Kidney (tissue), 14 donors: ENCODE results near the gene CCDC142. TPM values are rescaled to one million over a fixed set of nuclear protein-coding genes. Genes with fewer than 3 reads are reported as not detected.

Experiments used
- DNase-seq, 5 donors: peaks; one replicate each; pipeline ENCODE4 v3.0.0-alpha.2; 2013 to 2020
- FAIRE-seq: peaks from 2 replicates; lab custom pipeline; 2012; peaks lifted over from hg19 to GRCh38; lab: Jason Lieb, UNC
- H3K27ac ChIP-seq, 2 donors: one replicate each; pipeline ENCODE4 v1.7.0; 2013; ENCODE audit warnings: low read depth in 2 of 2, low read length in 2 of 2, inconsistent platforms in 1 of 2
- H3K27me3 ChIP-seq: one replicate; pipeline ENCODE4 v1.7.1; 2013; ENCODE audit warnings: low read length, inconsistent platforms; ENCODE audit not compliant: control insufficient read depth, insufficient read depth
- H3K36me3 ChIP-seq, 3 donors: one replicate each; pipeline versions ENCODE4 v1.7.0 to v1.7.1; 2013; ENCODE audit warnings: low read length in 3 of 3, control low read depth in 1 of 3, inconsistent platforms in 1 of 3; ENCODE audit not compliant: insufficient read depth in 3 of 3, control insufficient read depth in 2 of 3
- H3K4me1 ChIP-seq, 3 donors: one replicate each; pipeline versions ENCODE4 v1.7.0 to v1.7.1; 2013; ENCODE audit warnings: low read length in 3 of 3, inconsistent platforms in 1 of 3, low read depth in 1 of 3; ENCODE audit not compliant: control insufficient read depth in 2 of 3, insufficient read depth in 2 of 3
- H3K4me3 ChIP-seq, 3 donors: one replicate each; pipeline versions ENCODE4 v1.7.0 to v1.8.1; 2013; ENCODE audit warnings: low read length in 3 of 3, control low read depth in 1 of 3, inconsistent platforms in 1 of 3
- H3K9ac ChIP-seq, 3 donors: one replicate each; pipeline versions ENCODE4 v1.7.0 to v1.7.1; 2013; ENCODE audit warnings: low read length in 3 of 3, control low read depth in 1 of 3, inconsistent platforms in 1 of 3
- H3K9me3 ChIP-seq, 3 donors: one replicate each; pipeline versions ENCODE4 v1.7.0 to v1.7.1; 2013; ENCODE audit warnings: low read length in 3 of 3, control low read depth in 1 of 3, inconsistent platforms in 1 of 3; ENCODE audit not compliant: control insufficient read depth in 2 of 3, insufficient read depth in 1 of 3
- intact Hi-C: fragments of 100-400 bp; cut with DNase I; formaldehyde crosslinking; loops from one replicate; pipeline ENCODE4 v1.11.1; 2022
- polyA plus RNA-seq: library from polyadenylated mRNA; stranded (reverse); fragments of 350-450 nt; fragmentation: Illumina TruSeq; extraction: RNeasy Lipid Tissue Mini Kit (QIAGEN cat#74804); gene quantifications from one replicate; pipeline ENCODE4 v1.2.3, GENCODE V29; 2014; ENCODE audit warnings: low read depth, low replicate concordance; ENCODE audit not compliant: insufficient read depth
- total RNA-seq: library from RNA; stranded (reverse); fragmentation: NEBNext Ultra II Directional; extraction: Animal tissue kit (Norgen Biotek cat#: 25700); gene quantifications from one replicate; pipeline ENCODE4 v1.2.1, GENCODE V29; 2021
- TF ChIP-seq, protein P1 (sequence below): IDR thresholded peaks from 3 replicates; pipeline ENCODE4 v1.5.1; 2012; ENCODE audit warnings: mild to moderate bottlenecking, moderate library complexity, borderline replicate concordance; ENCODE audit not compliant: insufficient read depth; ENCODE audit errors: extremely low read depth
- donor health status: control.
- donor health status: control.
- donor health status: control.
- donor health status: control.
- donor health status: control.
- donor health status: DM: yes; HTN: yes; CAD: no.
- donor health status: Normal renal cell carcinoma (clear cell type).

CCDC142 gene
- total and polyA plus RNA-seq, 2 donors from 2014 or later: 2.8 to 23.1 TPM

DNA sequence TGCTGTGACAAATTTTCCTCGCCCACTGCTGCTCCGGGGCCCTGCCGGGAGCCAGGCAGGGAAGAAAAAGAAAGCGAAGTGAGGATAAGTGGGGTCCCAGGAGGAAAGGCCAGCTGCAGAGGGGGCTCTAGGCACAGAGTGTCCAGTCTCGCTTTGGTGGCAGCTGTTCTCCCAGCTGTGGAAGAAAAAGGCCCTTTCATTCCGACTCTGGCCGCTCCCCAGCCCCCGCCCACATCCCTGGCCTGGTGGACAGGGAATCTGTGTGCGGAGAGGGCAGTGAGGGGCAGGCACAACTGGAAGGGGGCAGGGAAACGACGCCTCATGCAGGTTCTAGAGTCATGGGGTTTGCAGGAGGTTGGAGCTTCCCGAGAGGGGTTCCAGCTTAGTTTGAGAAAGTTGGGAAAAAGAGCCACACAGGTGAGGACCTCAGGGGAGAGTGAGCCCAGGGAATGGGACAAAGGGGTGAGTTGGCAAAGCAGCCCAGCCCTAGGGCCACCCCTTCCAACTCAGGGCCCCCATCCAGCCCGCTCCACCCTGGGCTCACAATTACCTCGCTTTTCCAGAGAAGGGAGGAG lies 42.9 kb downstream of the CCDC142 start:
- Histone ChIP-seq H3K4me3 (peak overlapping the region; percentile 66 to 85 (median 73)), H3K4me1 (peaks cover 9 to 20% (median 19%) of the 10 kb centered on the region in 3 donors), H3K9me3 (no peaks in the 10 kb centered on the region), H3K36me3 (no peaks in the 10 kb centered on the region), H3K27me3 (no peaks in the 10 kb centered on the region), H3K9ac (peak overlapping the region; percentile 4 to 85 (median 51)), H3K27ac (peak overlapping the region; percentile 34 to 95)
- intact Hi-C loops: no loop called here
- DNase-seq: peak; percentile 67 to 90 (median 85)
- no peak for FAIRE-seq
- TF ChIP-seq, protein P1, sequence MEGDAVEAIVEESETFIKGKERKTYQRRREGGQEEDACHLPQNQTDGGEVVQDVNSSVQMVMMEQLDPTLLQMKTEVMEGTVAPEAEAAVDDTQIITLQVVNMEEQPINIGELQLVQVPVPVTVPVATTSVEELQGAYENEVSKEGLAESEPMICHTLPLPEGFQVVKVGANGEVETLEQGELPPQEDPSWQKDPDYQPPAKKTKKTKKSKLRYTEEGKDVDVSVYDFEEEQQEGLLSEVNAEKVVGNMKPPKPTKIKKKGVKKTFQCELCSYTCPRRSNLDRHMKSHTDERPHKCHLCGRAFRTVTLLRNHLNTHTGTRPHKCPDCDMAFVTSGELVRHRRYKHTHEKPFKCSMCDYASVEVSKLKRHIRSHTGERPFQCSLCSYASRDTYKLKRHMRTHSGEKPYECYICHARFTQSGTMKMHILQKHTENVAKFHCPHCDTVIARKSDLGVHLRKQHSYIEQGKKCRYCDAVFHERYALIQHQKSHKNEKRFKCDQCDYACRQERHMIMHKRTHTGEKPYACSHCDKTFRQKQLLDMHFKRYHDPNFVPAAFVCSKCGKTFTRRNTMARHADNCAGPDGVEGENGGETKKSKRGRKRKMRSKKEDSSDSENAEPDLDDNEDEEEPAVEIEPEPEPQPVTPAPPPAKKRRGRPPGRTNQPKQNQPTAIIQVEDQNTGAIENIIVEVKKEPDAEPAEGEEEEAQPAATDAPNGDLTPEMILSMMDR: no peak

DNA sequence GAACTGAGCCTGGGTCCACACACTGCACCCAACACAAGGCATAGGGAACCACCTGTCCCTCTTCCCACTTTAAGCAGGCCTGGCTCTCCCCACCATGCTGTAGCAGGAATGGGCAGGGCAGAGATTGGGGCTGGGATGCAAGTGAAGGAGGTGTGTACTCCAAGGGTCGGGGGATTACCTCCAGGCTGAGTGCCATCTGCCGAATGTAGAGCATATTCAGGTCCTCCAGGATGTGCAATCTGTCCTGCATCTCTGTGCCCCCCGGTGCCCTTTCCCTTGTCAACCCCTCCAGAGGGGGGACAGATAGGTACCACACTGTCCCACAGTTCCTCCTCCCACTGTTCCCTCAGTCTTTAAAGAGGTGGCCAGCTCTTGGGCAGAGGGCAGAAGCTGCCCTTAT lies 43.4 kb downstream of the CCDC142 start:
- FAIRE-seq: no peak
- TF ChIP-seq, protein P1: no peak
- peak overlapping the region; percentile 27 to 85 (median 51) for H3K9ac ChIP-seq

DNA sequence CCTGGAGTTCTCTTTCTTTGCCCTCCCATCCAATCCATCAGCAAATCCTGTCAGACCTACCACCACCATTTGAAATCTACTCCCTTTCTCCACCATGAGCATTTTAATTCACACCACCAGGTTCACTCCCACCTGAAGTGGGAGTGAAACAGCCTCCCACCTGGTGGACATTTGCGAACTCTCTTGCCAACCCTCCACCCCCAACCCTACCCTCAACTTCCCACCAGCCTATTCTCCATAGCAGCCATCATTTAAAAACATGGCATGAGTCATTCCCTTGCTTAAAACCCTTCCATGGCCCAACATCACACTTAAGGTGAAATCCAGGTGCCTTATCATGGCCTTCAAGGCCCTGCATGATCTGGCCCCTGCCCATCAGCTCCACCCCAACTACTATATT lies 44.5 kb downstream of the CCDC142 start:
- no peak overlapping the region for H3K27ac ChIP-seq
- H3K9me3 ChIP-seq: no peaks in the 10 kb centered on the region
- no peaks in the 10 kb centered on the region for H3K36me3 ChIP-seq
- H3K9ac ChIP-seq: no peak overlapping the region
- peaks cover 9 to 19% (median 12%) of the 10 kb centered on the region in 3 donors for H3K4me1 ChIP-seq
- intact Hi-C loops: no loop called here
- DNase-seq: no peak
- H3K27me3 ChIP-seq: no peaks in the 10 kb centered on the region
- TF ChIP-seq, protein P1: no peak
- H3K4me3 ChIP-seq: no peak overlapping the region
- no peak for FAIRE-seq

More for the DNA sequence above, 43.4 kb downstream of the CCDC142 start:
- Histone ChIP-seq H3K27ac (no peak overlapping the region), H3K36me3 (no peaks in the 10 kb centered on the region), H3K27me3 (no peaks in the 10 kb centered on the region), H3K4me1 (peaks cover 9 to 19% (median 17%) of the 10 kb centered on the region in 3 donors), H3K9me3 (no peaks in the 10 kb centered on the region), H3K4me3 (peak overlapping the region; percentile 66 to 85 (median 73))
- no peak for DNase-seq
- intact Hi-C loops: no loop called here
